HepG2 (cell line): ENCODE results near the gene PTPN5. TPM values are rescaled to one million over a fixed set of nuclear protein-coding genes. Genes with fewer than 3 reads are reported as not detected.

Source experiments
- ATAC-seq: fragments of 200-7000 bp; cut with Tn5 transposase; 3 replicates; pipeline ENCODE4 v1.9.1; 2020; ENCODE audit warnings: mild to moderate bottlenecking, moderate library complexity
- Bru-seq: library from RNA; stranded (reverse); fragments of 400-500 nt; gene quantifications from one replicate; lab custom pipeline; 2021; lab: Mats Ljungman, UMichigan
- BruChase-seq, 2 experiments: library from RNA; stranded (reverse); fragments of 400-500 nt; gene quantifications; one replicate each; lab custom pipeline; 2021; lab: Mats Ljungman, UMichigan
- BruUV-seq: library from RNA; stranded (reverse); fragments of 400-500 nt; replicated peaks from 2 replicates; lab custom pipeline; 2021; lab: Mats Ljungman, UMichigan
- CTCF ChIA-PET: fragments of 300-600 bp; formaldehyde crosslinking; extraction: SDS; loops from one replicate; lab custom pipeline; 2021; ENCODE audit warnings: low total read pairs, inconsistent platforms, low intra/inter-chr PET ratio; lab: Yijun Ruan, JAX
- POLR2A ChIA-PET: fragments of 350-600 bp; sonication (Branson Sonifier 250); formaldehyde crosslinking; loops from one replicate; lab custom pipeline; 2020; ENCODE audit warnings: antibody characterized with exemption, inconsistent platforms; lab: Yijun Ruan, JAX
- DNase-seq: peaks from one replicate; pipeline ENCODE4 v3.0.0-alpha.2; 2015; ENCODE audit warnings: low spot score
- FAIRE-seq: peaks from 3 replicates; lab custom pipeline; 2011; peaks lifted over from hg19 to GRCh38; lab: Jason Lieb, UNC
- H2AFZ ChIP-seq: one replicate; pipeline ENCODE4 v1.6.1; 2011; ENCODE audit warnings: low read length, inconsistent platforms
- H3K27ac ChIP-seq: fragments of 300-600 bp; 3 replicates; pipeline ENCODE4 v1.8.0; 2011; ENCODE audit warnings: mixed run types, mild to moderate bottlenecking, mixed read lengths, low read length, inconsistent platforms; ENCODE audit not compliant: insufficient read depth; ENCODE audit errors: extremely low read length
- H3K27me3 ChIP-seq, 2 experiments: fragments of 200-600 bp in 1 of 2; 2 replicates in 1 of 2; 3 replicates in 1 of 2; pipeline versions ENCODE4 v1.6.0 to v1.8.0; 2011; ENCODE audit warnings: low read length in 2 of 2, mild to moderate bottlenecking in 2 of 2, moderate library complexity in 2 of 2, inconsistent platforms in 1 of 2; ENCODE audit not compliant: insufficient read depth in 2 of 2, control insufficient read depth in 1 of 2
- H3K36me3 ChIP-seq, 2 experiments: fragments of 200-600 bp in 1 of 2; replicated peaks in 1 of 2; 2 replicates in 1 of 2; 3 replicates in 1 of 2; pipeline versions ENCODE4 v1.5.1 to v1.8.0; 2011; ENCODE audit warnings: low read length in 2 of 2, inconsistent platforms in 1 of 2; ENCODE audit not compliant: insufficient read depth in 2 of 2, control insufficient read depth in 1 of 2
- H3K4me1 ChIP-seq: 2 replicates; pipeline ENCODE4 v1.5.1; 2012; ENCODE audit warnings: low read length, inconsistent platforms; ENCODE audit not compliant: insufficient read depth
- H3K4me2 ChIP-seq: 2 replicates; pipeline ENCODE4 v1.6.0; 2011; ENCODE audit warnings: low read depth, low read length, inconsistent platforms
- H3K4me3 ChIP-seq, 3 experiments: fragments of 200-600 bp in 1 of 3; sonication (generic), shearing (Covaris generic) in 1 of 3; replicated peaks in 1 of 3; 2 replicates each; pipeline ENCODE4 v1.5.1; 2011 to 2016; ENCODE audit warnings: low read length in 3 of 3, inconsistent platforms in 2 of 3, low read depth in 2 of 3, mild to moderate bottlenecking in 2 of 3, control low read depth in 1 of 3, mixed read lengths in 1 of 3; ENCODE audit not compliant: insufficient read depth in 1 of 3
- H3K79me2 ChIP-seq: one replicate; pipeline ENCODE4 v1.6.1; 2011; ENCODE audit warnings: low read length, inconsistent platforms; ENCODE audit not compliant: insufficient read depth
- H3K9ac ChIP-seq: 2 replicates; pipeline ENCODE4 v1.6.0; 2011; ENCODE audit warnings: mild to moderate bottlenecking, low read depth, low read length, inconsistent platforms; ENCODE audit not compliant: insufficient read depth
- H3K9me3 ChIP-seq: 2 replicates; pipeline ENCODE4 v1.5.1; 2012; ENCODE audit warnings: mild to moderate bottlenecking, low read length
- H4K20me1 ChIP-seq: 2 replicates; pipeline ENCODE4 v1.6.0; 2011; ENCODE audit warnings: inconsistent platforms, mild to moderate bottlenecking, low read length, moderate library complexity; ENCODE audit not compliant: insufficient read depth
- CBX1 ChIP-seq: IDR thresholded peaks from one replicate; pipeline ENCODE4 v1.6.1; 2016; ENCODE audit warnings: antibody characterized with exemption, low read depth
- HNF4A ChIP-seq: sonication (generic); formaldehyde crosslinking; IDR thresholded peaks from 2 replicates; pipeline ENCODE4 v1.4.0; 2020; ENCODE audit warnings: missing genetic modification reagents
- HOXA7 ChIP-seq: sonication (generic); formaldehyde crosslinking; IDR thresholded peaks from 2 replicates; pipeline ENCODE4 v1.8.1; 2022; ENCODE audit warnings: mild to moderate bottlenecking, missing genetic modification reagents, moderate library complexity
- MIER2 ChIP-seq: IDR thresholded peaks from 2 replicates; pipeline ENCODE4 v1.6.1; 2016; ENCODE audit warnings: missing biosample characterization, missing genetic modification reagents
- ZNF12 ChIP-seq: sonication (generic); formaldehyde crosslinking; IDR thresholded peaks from 2 replicates; pipeline ENCODE4 v1.5.0; 2020; ENCODE audit warnings: missing genetic modification reagents
- ZNF775 ChIP-seq: sonication (generic); formaldehyde crosslinking; IDR thresholded peaks from 2 replicates; pipeline ENCODE4 v1.4.0; 2020; ENCODE audit warnings: missing genetic modification reagents, mild to moderate bottlenecking, moderate library complexity, borderline replicate concordance
- WGBS: methylation state at CpG from one replicate; pipeline ENCODE4 v1.1.6; 2017; ENCODE audit warnings: low lambda C conversion rate; 5-methylcytosine and 5-hydroxymethylcytosine counted together
- in situ Hi-C: cut with HindIII; loops from 2 replicates; pipeline ENCODE4 v1.10.0; 2017; ENCODE audit warnings: low pct_unique_long_range_greater_than_20kb; ENCODE audit not compliant: extremely low pct_ligation_motif_present
- intact Hi-C: fragments of 100-400 bp; cut with micrococcal nuclease; formaldehyde crosslinking; loops from one replicate; pipeline ENCODE4 v1.10.0; 2022; ENCODE audit not compliant: unreplicated experiment
- long read RNA-seq, 2 experiments: library from RNA in 1 of 2; library from polyadenylated mRNA in 1 of 2; stranded (forward) in 1 of 2; unstranded in 1 of 2; transcript quantifications; one replicate each; pipeline ENCODE4 v2.0.0, GENCODE V29; 2019 to 2022
- polyA minus RNA-seq, 3 experiments: library from RNA; depleted of rRNA, polyadenylated mRNA; stranded (reverse); fragments of >200 nt; gene quantifications; 2 replicates each; pipeline ENCODE4 v1.2.3, GENCODE V29; 2011; ENCODE audit warnings: low replicate concordance in 1 of 3
- polyA plus RNA-seq, 8 experiments: library from polyadenylated mRNA; depleted of rRNA in 3 of 8; stranded (reverse) in 7 of 8; unstranded in 1 of 8; fragments of >200 nt; fragmentation: Illumina TruSeq in 4 of 8; extraction: Trizol in 4 of 8; gene quantifications; 2 replicates each; pipeline versions ENCODE4 v1.2.1 to v1.2.3, GENCODE V29; 2011 to 2016; ENCODE audit warnings: low read depth in 4 of 8, missing spikeins in 1 of 8, mixed read lengths in 1 of 8; ENCODE audit not compliant: insufficient read depth in 1 of 8
- total RNA-seq, 5 experiments: library from RNA; depleted of rRNA; stranded (reverse); fragments of >200 nt; fragmentation: Illumina TruSeq; extraction: Trizol; gene quantifications; 2 replicates each; pipeline ENCODE4 v1.2.3, GENCODE V29; 2016; ENCODE audit warnings: low read depth in 1 of 5
- TF ChIP-seq, protein P1 (sequence below), 2 experiments: IDR thresholded peaks; 2 replicates each; pipeline ENCODE4 v1.6.1; 2011 to 2012; ENCODE audit warnings: low read length in 2 of 2, borderline replicate concordance in 1 of 2, low read depth in 1 of 2, mild to moderate bottlenecking in 1 of 2, moderate library complexity in 1 of 2
- TF ChIP-seq, protein P2 (sequence below): sonication (generic); formaldehyde crosslinking; IDR thresholded peaks from 2 replicates; pipeline ENCODE4 v1.8.0; 2022; ENCODE audit warnings: mild to moderate bottlenecking, missing genetic modification reagents, moderate library complexity

PTPN5 gene
- total RNA-seq (2016; rRNA removed; fragmentation: Illumina TruSeq; extraction: Trizol) (not detected in 2 replicates), polyA plus RNA-seq (2011; rRNA removed) (not detected in 2 replicates), polyA minus RNA-seq (2011; rRNA and poly(A)+ RNA removed; ENCODE audit: low replicate concordance) (not detected in 2 replicates), Bru-seq, nascent RNA (not detected), BruChase-seq, experiment 1, labeled RNA remaining after a 6-hour chase (not detected), BruChase-seq, experiment 2, labeled RNA remaining after a 2-hour chase (not detected)
- not detected in 2 replicates for total RNA-seq (2016; cell fraction: cytosol; rRNA removed; fragmentation: Illumina TruSeq; extraction: Trizol; ENCODE audit: low read depth)
- total RNA-seq (2016; cell fraction: insoluble cytoplasmic fraction; rRNA removed; fragmentation: Illumina TruSeq; extraction: Trizol), result not detected in 2 replicates
- total RNA-seq (2016; cell fraction: membrane; rRNA removed; fragmentation: Illumina TruSeq; extraction: Trizol), result not detected in 2 replicates
- total RNA-seq (2016; cell fraction: nucleus; rRNA removed; fragmentation: Illumina TruSeq; extraction: Trizol), result not detected in 2 replicates
- not detected in 2 replicates for polyA plus RNA-seq (2011; cell fraction: cytosol; rRNA removed)
- not detected in 2 replicates for polyA plus RNA-seq (2011; cell fraction: nucleus; rRNA removed)
- not detected in 2 replicates for polyA plus RNA-seq (2012)
- not detected in 2 replicates for polyA plus RNA-seq (2016; cell fraction: cytosol; fragmentation: Illumina TruSeq; extraction: Trizol; ENCODE audit: low read depth)
- not detected in 2 replicates for polyA plus RNA-seq (2016; cell fraction: insoluble cytoplasmic fraction; fragmentation: Illumina TruSeq; extraction: Trizol; ENCODE audit: low read depth)
- polyA plus RNA-seq (2016; cell fraction: membrane; fragmentation: Illumina TruSeq; extraction: Trizol; ENCODE audit: low read depth), result not detected in 2 replicates
- polyA plus RNA-seq (2016; cell fraction: nucleus; fragmentation: Illumina TruSeq; extraction: Trizol; ENCODE audit: insufficient read depth, low read depth), result not detected in 2 replicates
- polyA minus RNA-seq (2011; cell fraction: cytosol; rRNA and poly(A)+ RNA removed), result not detected in 2 replicates
- polyA minus RNA-seq (2011; cell fraction: nucleus; rRNA and poly(A)+ RNA removed), result not detected in 2 replicates
- long read RNA-seq, experiment 1, result 0 reads
- long read RNA-seq, experiment 2, result 0 reads

DNA sequence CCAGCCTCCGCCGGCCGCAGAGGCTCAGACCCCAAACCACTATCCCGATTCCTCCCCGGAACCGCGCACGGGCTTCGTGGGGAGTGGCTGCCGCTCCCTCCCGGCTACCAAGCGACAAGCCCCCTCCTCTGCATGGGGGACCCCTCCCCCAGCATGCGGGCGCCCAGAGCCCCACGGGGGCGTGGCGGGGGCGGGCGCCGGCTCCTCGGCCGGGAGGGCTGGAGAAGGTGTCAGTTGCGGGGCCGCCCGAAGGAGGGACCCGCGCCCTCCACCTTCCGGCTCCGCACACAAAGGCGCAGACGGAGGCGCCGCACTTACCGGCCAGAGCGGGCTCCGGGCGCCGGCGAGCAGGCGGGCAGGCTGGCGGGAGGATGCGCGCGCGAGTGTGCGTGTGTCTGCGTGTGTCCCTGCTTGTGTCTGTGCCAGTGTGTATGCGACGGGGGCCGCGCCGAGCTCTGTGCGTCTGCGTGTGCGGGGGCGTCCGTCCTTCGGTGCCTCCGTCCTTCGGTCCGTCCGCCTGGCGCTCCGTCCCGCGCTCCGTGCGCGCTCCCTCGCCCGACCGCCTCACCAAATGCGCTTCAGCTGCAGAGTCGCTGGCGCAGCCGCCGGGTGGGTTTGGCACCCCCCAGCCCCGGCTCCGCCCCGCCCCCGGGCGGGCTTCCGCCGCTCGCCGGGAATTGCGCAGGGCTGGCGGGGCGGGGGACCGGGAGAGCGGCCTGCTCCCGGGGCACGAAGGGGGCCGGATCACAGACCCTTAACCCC, at the start of gene PTPN5:
PTPN5 (minus strand) TSS at position 592 of the 762 bp plus-strand sequence. CDS start 19,840 bp downstream, outside the sequence.
- no peak within 1 kb of the TSS for H3K27ac ChIP-seq
- no peak within 1 kb of the TSS for H3K4me3 ChIP-seq
- H3K4me2 ChIP-seq, result no peak within 1 kb of the TSS
- H3K9ac ChIP-seq, result no peak within 1 kb of the TSS
- ATAC-seq (no peak; the same call in 1 of the 3 replicates), FAIRE-seq (no peak)
- no peak within 1 kb of the TSS for H2AFZ ChIP-seq
- POLR2A ChIA-PET, result no interaction called here
- CTCF ChIA-PET, result no interaction called here
- H3K36me3 ChIP-seq, result no peaks in the 10 kb centered on the region
- no peak for TF ChIP-seq ZNF12 (CRISPR knock-in tag)
- TF ChIP-seq, all 625 proteins: peak for 0
- Histone ChIP-seq H3K9me3 (no peaks in the 10 kb centered on the region), H3K79me2 (no peaks in the 10 kb centered on the region), H3K27me3 (peaks cover 0 to 24% of the 10 kb centered on the region in 2 experiments; a peak in 3 of 5 replicates), H4K20me1 (no peaks in the 10 kb centered on the region), H3K4me1 (no peaks in the 10 kb centered on the region)
- BruUV-seq, result no TSS peak
- in situ Hi-C loops, result no loop called here
- no peak for DNase-seq
- WGBS, result 27% methylated on average over 3 of the region's 94 CpGs
- intact Hi-C loops, result no loop called here

DNA sequence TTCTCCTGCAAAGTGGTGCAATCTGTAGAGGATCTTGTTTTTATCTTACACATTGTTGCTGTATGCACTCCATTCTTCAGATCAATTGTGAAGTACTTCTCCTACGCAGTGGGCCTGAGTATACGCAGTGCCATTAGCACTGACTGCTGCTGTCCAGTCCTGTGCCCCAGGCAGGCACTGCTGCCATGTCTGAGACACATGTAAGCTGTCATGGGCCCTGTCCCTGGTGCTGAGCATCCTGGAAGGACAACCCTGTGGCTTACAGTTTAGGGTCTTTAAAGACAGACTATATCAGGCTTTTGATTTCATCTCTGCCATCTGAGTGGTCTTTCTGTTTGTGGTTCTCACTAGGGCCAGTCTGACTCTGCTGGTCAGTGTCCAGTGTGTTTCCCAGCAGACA, 44.8 kb upstream of the PTPN5 start:
- 0% methylated on average over 2 of the region's 2 CpGs for WGBS
- Histone ChIP-seq H3K4me1 (no peaks in the 10 kb centered on the region), H2AFZ (no peak overlapping the region), H3K4me2 (no peak overlapping the region), H3K79me2 (no peaks in the 10 kb centered on the region), H3K27ac (no peak overlapping the region), H4K20me1 (no peaks in the 10 kb centered on the region), H3K27me3 (peaks cover 0 to 4% of the 10 kb centered on the region in 2 experiments; a peak in 1 of 5 replicates), H3K9me3 (no peaks in the 10 kb centered on the region), H3K4me3 (no peak overlapping the region), H3K9ac (no peak overlapping the region), H3K36me3 (no peaks in the 10 kb centered on the region)
- no peak for ATAC-seq
- in situ Hi-C loops, result no loop called here
- POLR2A ChIA-PET, result no interaction called here
- no TSS peak for BruUV-seq
- no peak for FAIRE-seq
- no peak for DNase-seq
- intact Hi-C loops, result no loop called here
- CTCF ChIA-PET, result no interaction called here
- TF ChIP-seq CBX1, result no peak
- TF ChIP-seq, protein P1, sequence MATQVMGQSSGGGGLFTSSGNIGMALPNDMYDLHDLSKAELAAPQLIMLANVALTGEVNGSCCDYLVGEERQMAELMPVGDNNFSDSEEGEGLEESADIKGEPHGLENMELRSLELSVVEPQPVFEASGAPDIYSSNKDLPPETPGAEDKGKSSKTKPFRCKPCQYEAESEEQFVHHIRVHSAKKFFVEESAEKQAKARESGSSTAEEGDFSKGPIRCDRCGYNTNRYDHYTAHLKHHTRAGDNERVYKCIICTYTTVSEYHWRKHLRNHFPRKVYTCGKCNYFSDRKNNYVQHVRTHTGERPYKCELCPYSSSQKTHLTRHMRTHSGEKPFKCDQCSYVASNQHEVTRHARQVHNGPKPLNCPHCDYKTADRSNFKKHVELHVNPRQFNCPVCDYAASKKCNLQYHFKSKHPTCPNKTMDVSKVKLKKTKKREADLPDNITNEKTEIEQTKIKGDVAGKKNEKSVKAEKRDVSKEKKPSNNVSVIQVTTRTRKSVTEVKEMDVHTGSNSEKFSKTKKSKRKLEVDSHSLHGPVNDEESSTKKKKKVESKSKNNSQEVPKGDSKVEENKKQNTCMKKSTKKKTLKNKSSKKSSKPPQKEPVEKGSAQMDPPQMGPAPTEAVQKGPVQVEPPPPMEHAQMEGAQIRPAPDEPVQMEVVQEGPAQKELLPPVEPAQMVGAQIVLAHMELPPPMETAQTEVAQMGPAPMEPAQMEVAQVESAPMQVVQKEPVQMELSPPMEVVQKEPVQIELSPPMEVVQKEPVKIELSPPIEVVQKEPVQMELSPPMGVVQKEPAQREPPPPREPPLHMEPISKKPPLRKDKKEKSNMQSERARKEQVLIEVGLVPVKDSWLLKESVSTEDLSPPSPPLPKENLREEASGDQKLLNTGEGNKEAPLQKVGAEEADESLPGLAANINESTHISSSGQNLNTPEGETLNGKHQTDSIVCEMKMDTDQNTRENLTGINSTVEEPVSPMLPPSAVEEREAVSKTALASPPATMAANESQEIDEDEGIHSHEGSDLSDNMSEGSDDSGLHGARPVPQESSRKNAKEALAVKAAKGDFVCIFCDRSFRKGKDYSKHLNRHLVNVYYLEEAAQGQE (IDR thresholded peaks at IDR 0.05; ENCODE audit: borderline replicate concordance in 1 of 2, low read depth in 1 of 2, low read length in 2 of 2), result peak; percentile 52 to 89
- no peak for TF ChIP-seq HOXA7 (CRISPR knock-in tag)
- TF ChIP-seq MIER2 (CRISPR knock-in tag), result peak; percentile 90
- TF ChIP-seq, protein P2, sequence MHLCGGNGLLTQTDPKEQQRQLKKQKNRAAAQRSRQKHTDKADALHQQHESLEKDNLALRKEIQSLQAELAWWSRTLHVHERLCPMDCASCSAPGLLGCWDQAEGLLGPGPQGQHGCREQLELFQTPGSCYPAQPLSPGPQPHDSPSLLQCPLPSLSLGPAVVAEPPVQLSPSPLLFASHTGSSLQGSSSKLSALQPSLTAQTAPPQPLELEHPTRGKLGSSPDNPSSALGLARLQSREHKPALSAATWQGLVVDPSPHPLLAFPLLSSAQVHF (CRISPR knock-in tag), result no peak
- TF ChIP-seq HNF4A (CRISPR knock-in tag), result no peak
- no peak for TF ChIP-seq ZNF775 (CRISPR knock-in tag)
